NCI-H1417 treated with DMSO at 0.1 percent for 48 hours (cell line): Measurements from ENCODE around the gene ZNF302.
A peak's percentile ranks its signal among the peaks of the same experiment; 100 is the strongest.
"Not testable (repeated sequence)": the region's sequence is repeated elsewhere in the genome, so short reads cannot be mapped to it uniquely, and the experiment has no call there.

Experiments
- DNase-seq: peaks from one replicate; lab custom pipeline; 2025; lab: John Stamatoyannopoulos, UW

The ZNF302 gene

DNA sequence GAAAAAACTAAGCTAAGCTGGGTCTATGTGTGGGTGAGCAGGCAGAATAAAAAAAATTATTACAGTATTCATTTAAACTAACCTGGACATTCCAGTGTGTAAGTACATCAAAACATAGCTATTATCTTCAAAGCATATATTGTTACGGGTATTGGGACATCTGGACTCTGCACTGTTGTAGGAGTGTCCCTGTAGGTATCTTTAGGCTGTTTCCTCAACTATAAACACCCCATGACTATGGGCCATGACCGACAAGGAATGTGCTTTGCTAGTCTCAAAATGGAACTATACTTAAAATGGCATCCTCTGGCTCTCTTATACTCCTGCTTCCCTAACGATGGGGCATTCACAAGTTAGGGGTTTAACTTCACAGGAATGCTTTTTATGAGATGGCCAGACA lies 3.9 kb upstream of the ZNF302 start:
- no peak for DNase-seq

- DNase-seq: no peak
Observed at GRCh38 chr19:34675250-34675649, 2.2 kb upstream of the ZNF302 start.

DNA sequence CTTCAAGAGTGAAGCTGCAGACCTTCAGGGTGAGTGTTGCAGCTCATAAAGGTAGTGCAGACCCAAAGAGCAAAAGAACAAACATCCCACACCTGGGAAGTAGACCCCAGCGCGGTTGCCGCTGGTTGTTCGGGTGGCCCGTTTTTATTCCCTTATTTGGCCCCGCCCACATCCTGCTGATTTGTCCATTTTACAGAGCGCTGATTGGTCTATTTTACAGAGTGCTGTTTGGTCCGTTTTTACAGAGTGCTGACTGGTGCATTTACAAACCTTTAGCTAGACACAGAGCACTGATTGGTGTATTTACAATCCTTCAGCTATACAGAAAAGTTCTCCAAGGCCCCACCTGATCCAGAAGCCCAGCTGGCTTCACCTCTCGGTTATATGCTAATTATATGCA lies 1.6 kb upstream of the ZNF302 start:
- no peak for DNase-seq

DNA sequence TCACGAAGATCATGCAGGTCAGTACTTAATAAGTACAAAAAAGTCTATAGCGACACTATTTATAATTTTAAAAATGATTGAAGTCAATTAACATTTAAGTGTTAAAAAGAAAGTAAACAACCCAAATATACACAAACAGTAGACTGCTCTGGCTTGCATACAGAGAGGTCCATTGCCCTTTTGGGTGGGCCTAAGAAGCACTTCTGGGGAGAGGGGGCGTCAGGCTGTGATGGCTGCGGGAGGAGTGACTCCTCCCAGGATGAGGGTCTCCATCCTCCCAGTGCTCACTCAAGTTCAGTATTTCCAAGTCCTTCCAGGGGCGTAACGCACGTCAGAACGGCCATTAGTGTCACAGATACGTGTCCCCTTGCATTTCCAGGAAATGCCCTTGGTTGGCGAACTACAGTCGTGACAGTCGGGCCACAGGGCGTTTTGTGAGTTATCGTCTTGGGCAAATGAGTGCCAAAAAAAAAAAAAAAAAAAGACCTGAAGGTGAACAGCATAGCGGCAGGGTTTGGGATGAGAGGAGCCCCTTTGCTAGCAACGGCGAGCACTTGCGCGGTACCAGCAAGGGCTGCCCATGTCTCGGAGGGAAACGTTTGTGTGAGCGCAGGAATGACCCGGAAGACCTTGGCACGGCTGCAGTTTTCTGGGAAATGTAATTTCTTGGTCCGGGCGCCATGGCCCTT lies 637 bp upstream of the ZNF302 start, which contains the start of gene SCGB2B2:
Gene SCGB2B2, minus strand, starts transcription at position 463 of the 689 bp plus-strand sequence. CDS start 82,596 bp downstream, outside the sequence.
- DNase-seq: peak; percentile 79

DNA sequence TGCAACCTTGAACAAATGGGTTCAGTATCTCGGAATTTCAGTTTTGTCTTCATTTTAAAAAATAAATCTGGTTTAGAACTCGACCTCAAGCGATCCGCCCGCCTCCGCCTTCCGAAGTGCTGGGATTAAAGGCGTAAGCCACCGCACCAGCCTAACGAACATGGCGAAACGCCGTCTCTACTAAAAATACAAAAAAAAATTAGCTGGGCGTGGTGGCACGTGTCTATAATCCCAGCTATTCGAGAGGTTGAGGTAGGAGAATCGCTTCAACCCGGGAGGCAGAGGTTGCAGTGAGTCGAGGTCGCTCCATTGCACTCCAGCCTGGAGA lies 571 bp downstream of the ZNF302 start:
- DNase-seq: no peak

GRCh38 chr19:34678421-34678820 lies 943 bp downstream of the ZNF302 start:
- peak; percentile 6 for DNase-seq

GRCh38 chr19:34681478-34681877 lies 4.0 kb downstream of the ZNF302 start:
- DNase-seq: no peak

GRCh38 chr19:34685266-34685665 lies 7.8 kb downstream of the ZNF302 start:
- DNase-seq: not testable (repeated sequence)

DNA sequence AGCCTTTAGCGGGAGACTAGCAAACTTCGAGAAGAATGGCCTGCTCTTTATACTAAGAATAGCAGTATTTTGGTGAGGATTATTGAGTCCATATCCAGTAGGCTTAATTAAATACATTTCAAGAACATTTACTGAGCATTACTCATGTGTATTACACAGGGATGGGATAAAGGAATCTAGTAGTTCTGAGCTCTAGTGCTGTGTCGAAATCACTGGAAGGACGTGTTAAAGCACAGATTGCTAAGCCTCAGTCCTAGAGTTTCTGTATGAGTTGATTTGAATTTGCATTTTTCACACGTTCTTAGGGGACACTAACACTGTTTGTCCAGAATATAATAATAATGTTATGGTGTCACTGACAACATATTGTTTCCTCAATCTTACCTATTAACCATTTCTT lies 9.0 kb downstream of the ZNF302 start:
- no peak for DNase-seq

GRCh38 chr19:34687348-34687747 lies 9.9 kb downstream of the ZNF302 start:
- no peak for DNase-seq

DNA sequence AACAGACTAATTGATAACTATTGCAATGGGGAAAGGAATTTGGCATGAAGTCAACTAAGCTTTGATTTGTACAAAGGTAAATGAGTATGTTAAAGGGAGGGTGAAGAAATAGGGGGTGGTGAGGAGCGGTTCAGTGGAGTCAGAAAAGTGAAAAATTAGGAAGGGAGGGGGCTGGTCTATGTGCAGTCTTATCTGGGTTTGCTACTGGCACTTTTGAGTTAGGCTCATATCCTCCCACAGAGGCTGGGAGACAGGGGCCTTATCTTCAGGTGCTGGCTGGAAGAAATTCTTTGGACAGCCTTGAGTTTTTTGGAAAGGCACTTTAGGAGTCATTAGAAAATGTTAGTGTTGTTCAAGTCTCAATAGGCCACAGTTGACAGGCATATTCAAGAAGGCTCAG lies 11.1 kb downstream of the ZNF302 start:
- no peak for DNase-seq

- no peak for DNase-seq
Observed at GRCh38 chr19:34690372-34690771, 12.9 kb downstream of the ZNF302 start.

DNA sequence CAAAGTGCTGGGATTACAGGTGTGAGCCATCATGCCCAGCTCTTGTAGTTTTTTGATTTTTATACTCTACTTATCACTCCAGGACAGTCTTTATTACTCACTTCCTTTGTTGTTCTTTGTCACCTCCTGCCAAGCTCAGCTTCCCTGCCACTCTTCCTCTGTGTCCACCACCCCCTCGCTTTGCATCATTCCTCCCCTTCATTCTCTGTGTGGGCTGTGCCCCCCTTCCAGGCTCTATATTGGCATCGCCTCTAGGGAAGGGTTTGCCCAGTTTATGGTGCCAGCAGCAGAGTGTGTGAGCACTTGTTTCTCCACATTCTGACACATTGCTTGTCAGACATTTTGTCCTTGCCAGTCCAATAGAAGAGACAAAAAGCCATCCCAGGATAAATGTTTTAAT lies 15.1 kb downstream of the ZNF302 start:
- no peak for DNase-seq

DNA sequence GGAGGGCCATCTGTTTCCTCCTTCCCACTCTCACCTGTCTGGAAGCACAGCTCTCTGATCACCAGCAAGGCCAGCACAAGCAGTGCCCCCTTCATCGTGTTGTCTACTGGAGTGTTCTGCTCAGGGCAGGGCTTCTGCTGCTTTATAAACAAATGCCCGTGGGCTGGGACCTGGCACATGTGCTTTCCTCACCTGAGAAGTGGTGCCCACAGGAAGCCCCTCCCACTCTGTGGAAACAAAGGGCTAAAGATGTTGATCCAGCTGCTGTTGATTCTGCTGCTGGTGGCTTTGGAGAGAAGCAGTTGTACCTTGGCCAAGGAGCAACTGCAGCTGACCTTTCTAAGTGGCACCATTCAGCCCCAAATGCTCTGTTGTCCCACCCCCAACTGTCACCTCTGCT lies 30.2 kb downstream of the ZNF302 start:
- no peak for DNase-seq

DNA sequence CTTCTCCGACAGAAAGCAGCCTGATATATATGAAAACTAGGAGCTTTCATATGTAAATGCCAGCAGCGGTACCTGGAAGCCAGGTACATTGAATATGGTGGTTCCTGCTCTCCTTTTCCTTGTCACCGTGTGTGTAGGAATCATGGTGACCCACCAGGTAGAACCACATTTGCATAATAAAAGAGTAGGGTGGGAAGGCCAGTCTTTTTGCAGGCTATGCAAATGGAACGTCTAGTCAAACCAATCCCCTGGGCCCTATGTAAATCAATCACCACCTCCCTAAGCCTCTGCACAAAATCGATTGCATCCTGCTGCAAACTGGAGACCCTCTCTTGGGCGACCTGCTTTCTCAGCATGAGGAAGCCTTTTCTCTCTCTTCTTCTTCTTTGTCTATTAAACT lies 34.4 kb downstream of the ZNF302 start:
- DNase-seq: no peak

- peak; percentile 17 for DNase-seq
Observed at GRCh38 chr19:34712395-34713261, 35.1 kb downstream of the ZNF302 start.

DNA sequence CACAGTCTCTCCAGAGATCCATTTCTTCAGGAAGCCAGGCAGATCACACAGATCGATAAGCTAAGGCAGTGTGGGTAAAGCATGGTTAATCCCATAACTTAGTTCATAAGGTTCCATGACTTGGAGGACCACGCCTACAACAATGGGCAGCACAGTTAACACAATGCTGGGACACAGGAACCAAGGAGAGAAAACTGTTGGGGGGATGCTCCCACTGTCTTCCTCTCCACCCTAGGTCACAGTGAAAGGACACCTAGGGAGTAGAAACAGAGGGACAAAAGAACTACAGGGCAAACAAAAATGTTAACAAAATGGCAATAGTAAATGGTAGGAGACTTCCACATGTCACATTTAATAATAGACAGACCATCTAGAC lies 35.8 kb downstream of the ZNF302 start:
- no peak for DNase-seq

- no peak for DNase-seq
Observed at GRCh38 chr19:34715357-34715756, 37.9 kb downstream of the ZNF302 start.

- DNase-seq: no peak
Observed at GRCh38 chr19:34722353-34722752, 44.9 kb downstream of the ZNF302 start.

- DNase-seq: no peak
Observed at GRCh38 chr19:34725400-34725799, 47.9 kb downstream of the ZNF302 start.

DNA sequence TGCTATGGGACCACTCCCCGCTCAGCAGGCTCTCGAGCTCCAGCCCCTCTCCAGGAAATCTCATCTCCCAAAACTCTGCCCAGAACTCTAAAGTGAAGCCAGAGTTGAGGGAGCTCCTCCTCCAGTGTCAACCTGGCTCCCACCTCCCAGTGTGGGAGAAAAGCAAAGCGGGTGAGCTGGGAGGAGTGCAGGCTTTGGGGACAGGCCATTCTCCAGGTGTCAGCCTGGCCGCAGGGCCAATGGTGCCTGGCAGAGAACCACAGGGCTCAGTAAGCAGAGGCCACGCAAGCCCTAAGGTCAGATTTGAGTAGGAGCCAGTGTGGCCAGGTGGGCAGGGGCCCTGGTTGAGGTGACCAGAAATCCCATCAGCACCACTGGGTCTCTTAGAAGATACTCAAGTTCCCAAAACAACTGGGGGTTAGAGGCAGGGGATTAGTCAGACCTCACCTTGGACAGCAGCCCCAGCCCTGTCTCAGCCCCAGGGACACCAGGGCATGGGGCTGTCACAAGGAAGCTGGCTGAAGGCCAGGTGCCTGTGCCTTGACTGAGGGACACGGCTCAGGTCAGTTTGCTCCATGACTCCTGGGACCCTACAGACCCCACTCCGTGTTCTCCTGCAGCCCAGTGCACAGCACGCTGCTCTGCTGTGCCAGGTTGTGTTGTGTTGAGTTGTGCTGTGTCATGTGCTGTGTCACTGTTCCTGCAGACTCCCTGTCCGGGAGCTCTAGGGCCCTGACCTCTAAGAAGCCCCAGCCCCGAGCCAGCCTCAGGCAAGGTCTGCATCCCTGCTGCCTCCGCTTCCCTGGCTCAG lies 53.7 kb downstream of the ZNF302 start:
- no peak for DNase-seq

- no peak for DNase-seq
Observed at GRCh38 chr19:34731964-34732363, 54.5 kb downstream of the ZNF302 start.
